ENCODE results near the gene SLC9B1. TPM values are rescaled to one million over a fixed set of nuclear protein-coding genes. Genes with fewer than 3 reads are reported as not detected.

Gene SLC9B1
- total and polyA plus RNA-seq, 2 of the 8 experiments (the other 6 are each of a cell fraction or from before 2014, with no cell fraction given), result 0.08 to 0.19 TPM

- POLR2A ChIA-PET (ENCODE audit: partially characterized antibody), result interaction anchor here (1.0 to 5.4 kb wide), 12 partner anchors 12 to 149 kb away, joined by 3 to 127 read pairs (median 5); partner anchors contain the start of genes MANBA and UBE2D3
- WGBS, 2 experiments (ENCODE audit: extremely low coverage in 1 of 2, insufficient coverage in 1 of 2, insufficient read length in 1 of 2, insufficient replicate concordance in 2 of 2, low coverage in 1 of 2, low lambda C conversion rate in 2 of 2, missing lambda C conversion rate in 1 of 2), result 34% methylated on average over 23 of the region's 23 CpGs; no CpG with 5 or more reads in 1 of the 2 experiments
- TF ChIP-seq SP1 (IDR thresholded peaks at IDR 0.05; ENCODE audit: low read depth, low read length) (peak; percentile 16; the same call in 1 of the 2 replicates), EP300 (IDR thresholded peaks at IDR 0.05; ENCODE audit: borderline replicate concordance in 1 of 2, low read depth in 2 of 2, low read length in 2 of 2) (0 out of 3 replicates have a peak, but pooled peaks of 1 of the 2 experiments have one; percentile 4), PHF8 (conservative IDR thresholded peaks at IDR 0.05; ENCODE audit: low read depth, low read length) (peak; percentile 82; the same call in 1 of the 2 replicates), CBX8 (IDR thresholded peaks at IDR 0.05; ENCODE audit: borderline replicate concordance, low read depth, low read length) (no peak), SRF (IDR thresholded peaks at IDR 0.05; ENCODE audit: low read depth, low read length) (no peak), CHD1 (IDR thresholded peaks at IDR 0.05; ENCODE audit: low read depth, low read length) (no peak), USF2 (IDR thresholded peaks at IDR 0.05; ENCODE audit: low read length) (no peak), CEBPB (IDR thresholded peaks at IDR 0.05; ENCODE audit: low read depth, low read length) (no peak), HDAC2 (IDR thresholded peaks at IDR 0.05; ENCODE audit: borderline replicate concordance in 1 of 2, low read depth in 2 of 2, low read length in 2 of 2) (no peak)
Observed at GRCh38 chr4:102868153-102868780, 151.2 kb downstream of the SLC9B1 start.

More at GRCh38 chr4:102868153-102868780, 151.2 kb downstream of the SLC9B1 start:
- DNase-seq (ENCODE audit: low read depth in 1 of 2, low spot score in 2 of 2), result no peak
- H3K23me2 ChIP-seq (ENCODE audit: low read depth, low read length), result peaks cover 6% of the 10 kb centered on the region
- peak overlapping the region; percentile 98 for H4K5ac ChIP-seq (ENCODE audit: insufficient read length, low read depth, low read length)
- H3K9ac ChIP-seq (replicated peaks in 1 of 4; ENCODE audit: extremely low read depth in 1 of 4, low read depth in 3 of 4, low read length in 3 of 4), result peak overlapping the region; percentile 95 to 99 (median 96)
- peak overlapping the region; percentile 91; the same call in 1 of the 2 replicates for H4K8ac ChIP-seq (ENCODE audit: extremely low read depth, insufficient read depth, low read length)
- 0 out of 7 replicates have a peak, but pooled peaks cover 0 to 2% (median 0%) of the 10 kb centered on the region in 4 experiments for H3K4me1 ChIP-seq (replicated peaks in 1 of 4; ENCODE audit: control insufficient read depth in 3 of 4, insufficient read depth in 4 of 4, low read length in 3 of 4)
- H2BK120ac ChIP-seq (replicated peaks; ENCODE audit: low read depth, low read length), result no peak overlapping the region
- H4K91ac ChIP-seq (replicated peaks; ENCODE audit: insufficient read length, low read length), result peak overlapping the region; percentile 94
- peak overlapping the region; percentile 61 for H3K56ac ChIP-seq (replicated peaks; ENCODE audit: insufficient read length, low read depth, low read length)
- peaks cover 0 to 85% of the 10 kb centered on the region in 2 experiments; a peak in 2 of 4 replicates for H3K79me2 ChIP-seq (ENCODE audit: control insufficient read depth in 1 of 2, insufficient read depth in 2 of 2, low read length in 2 of 2)
- no peaks in the 10 kb centered on the region for H3K27me3 ChIP-seq (replicated peaks in 1 of 4; ENCODE audit: control insufficient read depth in 3 of 4, extremely low read depth in 1 of 4, insufficient read depth in 3 of 4, low read length in 3 of 4)
- CTCF ChIA-PET (ENCODE audit: partially characterized antibody), result interaction anchor here (0.6 kb wide), 1 partner anchor 234 kb away, joined by 3 read pairs; no protein-coding TSS in a partner anchor
- H3K9me3 ChIP-seq (ENCODE audit: insufficient read depth in 2 of 2, low read depth in 1 of 2, low read length in 1 of 2), result no peaks in the 10 kb centered on the region
- peak overlapping the region; percentile 73 to 86 (median 78) for H3K4me3 ChIP-seq (ENCODE audit: extremely low read depth in 1 of 4, insufficient read depth in 2 of 4, low read depth in 3 of 4, low read length in 4 of 4)
- 0 out of 2 replicates have a peak overlapping the region, but pooled peaks have one; percentile 56 for H2AFZ ChIP-seq (ENCODE audit: low read length)
- no peak for FAIRE-seq
- H2BK20ac ChIP-seq (ENCODE audit: low read length), result no peak overlapping the region
- H3K23ac ChIP-seq (ENCODE audit: insufficient read length), result no peak overlapping the region
- H3K27ac ChIP-seq (ENCODE audit: low read depth, low read length), result peak overlapping the region; percentile 98
- H3K18ac ChIP-seq (ENCODE audit: extremely low read depth, low read length), result peak overlapping the region; percentile 80; the same call in 1 of the 2 replicates
- peak overlapping the region; percentile 84 to 92 for H3K4me2 ChIP-seq (ENCODE audit: insufficient read depth in 1 of 2, low read depth in 2 of 2, low read length in 2 of 2)
- H4K20me1 ChIP-seq (replicated peaks in 1 of 2; ENCODE audit: control insufficient read depth in 1 of 2, insufficient read depth in 2 of 2, low read length in 2 of 2), result no peaks in the 10 kb centered on the region
- peak overlapping the region; percentile 91 for H2BK12ac ChIP-seq (ENCODE audit: low read depth, low read length)
- H3K36me3 ChIP-seq (ENCODE audit: control insufficient read depth in 2 of 4, insufficient read depth in 4 of 4, low read length in 3 of 4), result peaks cover 0 to 4% (median 0%) of the 10 kb centered on the region in 4 experiments; a peak in 2 of 8 replicates
- 0 out of 2 replicates have a peak overlapping the region, but pooled peaks have one; percentile 89 for H2BK15ac ChIP-seq (ENCODE audit: low read length)
- no peaks in the 10 kb centered on the region; the same call in 1 of the 2 replicates for H3K79me1 ChIP-seq (ENCODE audit: low read depth, low read length)
- H2AK5ac ChIP-seq (ENCODE audit: low read depth, low read length), result no peak overlapping the region
- peak overlapping the region; percentile 91 for H2BK5ac ChIP-seq (ENCODE audit: low read depth, low read length)
- no peak overlapping the region for H3K14ac ChIP-seq (ENCODE audit: insufficient read length)
- peak overlapping the region; percentile 46 for H3K4ac ChIP-seq (replicated peaks; ENCODE audit: insufficient read length, low read depth, low read length)

Measured in H1 (cell line).